ENCODE data around the gene SLC7A1. TPM values are rescaled to one million over a fixed set of nuclear protein-coding genes. Genes with fewer than 3 reads are reported as not detected.
A peak's percentile ranks its signal among the peaks of the same experiment; 100 is the strongest.

The SLC7A1 gene
- total RNA-seq, 2 donors from 2014 or later: 8.6 to 19.5 TPM

- Histone ChIP-seq H3K27ac (no peak overlapping the region), H3K36me3 (no peaks in the 10 kb centered on the region), H3K4me1 (peaks cover 0 to 6% of the 10 kb centered on the region in 2 donors), H3K9me3 (no peaks in the 10 kb centered on the region), H3K4me3 (no peak overlapping the region), H3K27me3 (no peaks in the 10 kb centered on the region)
- no peak for DNase-seq (ENCODE audit: low spot score)
- TF ChIP-seq, protein P1, sequence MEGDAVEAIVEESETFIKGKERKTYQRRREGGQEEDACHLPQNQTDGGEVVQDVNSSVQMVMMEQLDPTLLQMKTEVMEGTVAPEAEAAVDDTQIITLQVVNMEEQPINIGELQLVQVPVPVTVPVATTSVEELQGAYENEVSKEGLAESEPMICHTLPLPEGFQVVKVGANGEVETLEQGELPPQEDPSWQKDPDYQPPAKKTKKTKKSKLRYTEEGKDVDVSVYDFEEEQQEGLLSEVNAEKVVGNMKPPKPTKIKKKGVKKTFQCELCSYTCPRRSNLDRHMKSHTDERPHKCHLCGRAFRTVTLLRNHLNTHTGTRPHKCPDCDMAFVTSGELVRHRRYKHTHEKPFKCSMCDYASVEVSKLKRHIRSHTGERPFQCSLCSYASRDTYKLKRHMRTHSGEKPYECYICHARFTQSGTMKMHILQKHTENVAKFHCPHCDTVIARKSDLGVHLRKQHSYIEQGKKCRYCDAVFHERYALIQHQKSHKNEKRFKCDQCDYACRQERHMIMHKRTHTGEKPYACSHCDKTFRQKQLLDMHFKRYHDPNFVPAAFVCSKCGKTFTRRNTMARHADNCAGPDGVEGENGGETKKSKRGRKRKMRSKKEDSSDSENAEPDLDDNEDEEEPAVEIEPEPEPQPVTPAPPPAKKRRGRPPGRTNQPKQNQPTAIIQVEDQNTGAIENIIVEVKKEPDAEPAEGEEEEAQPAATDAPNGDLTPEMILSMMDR (IDR thresholded peaks at IDR 0.05): no peak
These were observed 119.4 kb downstream of the SLC7A1 start for GRCh38 chr13:29476046-29476445.

- Histone ChIP-seq H3K27ac (no peak overlapping the region), H3K4me3 (no peak overlapping the region), H3K27me3 (no peaks in the 10 kb centered on the region), H3K4me1 (no peaks in the 10 kb centered on the region), H3K36me3 (no peaks in the 10 kb centered on the region), H3K9me3 (no peaks in the 10 kb centered on the region)
- TF ChIP-seq, protein P1 (IDR thresholded peaks at IDR 0.05): no peak
- no peak for DNase-seq (ENCODE audit: low spot score)
These were observed 120.5 kb downstream of the SLC7A1 start for GRCh38 chr13:29474991-29475390.

DNA sequence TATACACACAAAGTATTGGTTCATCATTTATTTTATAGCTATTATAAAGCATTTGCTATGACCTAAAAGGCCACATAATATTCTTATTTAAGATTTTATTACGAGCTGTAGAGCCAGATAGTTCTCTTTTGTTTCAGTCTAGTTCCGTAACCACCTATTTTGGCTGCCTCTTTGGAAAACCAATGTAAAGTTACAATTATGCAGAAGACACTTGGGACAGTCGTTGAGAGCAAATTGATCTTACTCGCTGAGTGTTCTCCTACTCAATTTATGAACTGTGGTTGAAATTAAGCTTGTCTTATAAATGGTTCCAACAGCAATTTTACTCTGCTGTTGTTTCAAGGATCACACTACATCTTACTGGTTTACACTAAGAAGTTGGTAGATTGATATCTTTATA lies 122.3 kb downstream of the SLC7A1 start:
- no peak overlapping the region for H3K4me3 ChIP-seq
- DNase-seq (ENCODE audit: low spot score): no peak
- no peak overlapping the region for H3K27ac ChIP-seq
- H3K4me1 ChIP-seq: no peaks in the 10 kb centered on the region
- no peaks in the 10 kb centered on the region for H3K36me3 ChIP-seq
- TF ChIP-seq, protein P1 (IDR thresholded peaks at IDR 0.05): no peak
- no peaks in the 10 kb centered on the region for H3K9me3 ChIP-seq
- H3K27me3 ChIP-seq: no peaks in the 10 kb centered on the region

- Histone ChIP-seq H3K4me3 (no peak overlapping the region), H3K36me3 (no peaks in the 10 kb centered on the region), H3K27me3 (no peaks in the 10 kb centered on the region), H3K27ac (no peak overlapping the region), H3K9me3 (no peaks in the 10 kb centered on the region), H3K4me1 (no peaks in the 10 kb centered on the region)
- TF ChIP-seq, protein P1 (IDR thresholded peaks at IDR 0.05): peak; percentile 72 to 77
- peak; percentile 52 for DNase-seq (ENCODE audit: low spot score)
These were observed 123.0 kb downstream of the SLC7A1 start for GRCh38 chr13:29472332-29472961.

- no peak overlapping the region for H3K27ac ChIP-seq
- H3K4me1 ChIP-seq: peaks cover 0 to under 1% of the 10 kb centered on the region in 2 donors
- no peaks in the 10 kb centered on the region for H3K27me3 ChIP-seq
- no peak overlapping the region for H3K4me3 ChIP-seq
- no peaks in the 10 kb centered on the region for H3K36me3 ChIP-seq
- TF ChIP-seq, protein P1 (IDR thresholded peaks at IDR 0.05): no peak
- no peak for DNase-seq (ENCODE audit: low spot score)
- H3K9me3 ChIP-seq: no peaks in the 10 kb centered on the region
These were observed 123.9 kb downstream of the SLC7A1 start for GRCh38 chr13:29471551-29471950.
